Ovary (tissue), 9 donors: ENCODE results near the gene WDR17. TPM values are rescaled to one million over a fixed set of nuclear protein-coding genes. Genes with fewer than 3 reads are reported as not detected.

ENCODE experiments used
- DNase-seq, 5 donors: peaks; one replicate each; pipeline ENCODE4 v3.0.0-alpha.2; 2019 to 2020
- H3K27ac ChIP-seq, 2 donors: fragments of 200-600 bp; one replicate each; pipeline versions ENCODE4 v1.5.1 to v1.8.0; 2019 to 2022
- H3K27me3 ChIP-seq: fragments of 200-600 bp; one replicate; pipeline ENCODE4 v1.8.0; 2022
- H3K36me3 ChIP-seq: fragments of 200-600 bp; sonication (generic); one replicate; pipeline ENCODE4 v1.5.1; 2019
- H3K4me1 ChIP-seq: one replicate; pipeline ENCODE4 v1.8.1; 2013; ENCODE audit warnings: mild to moderate bottlenecking, moderate library complexity; ENCODE audit not compliant: insufficient read depth
- H3K4me3 ChIP-seq: fragments of 200-600 bp; sonication (generic); one replicate; pipeline ENCODE4 v1.5.1; 2017
- H3K9me3 ChIP-seq, 2 donors: fragments of 200-600 bp in 1 of 2; sonication (generic) in 1 of 2; one replicate each; pipeline versions ENCODE4 v1.5.1 to v1.8.1; 2013 to 2019; ENCODE audit warnings: mild to moderate bottlenecking in 1 of 2, moderate library complexity in 1 of 2
- CTCF ChIP-seq, 3 donors: fragments of 450-650 bp in 2 of 3; fragments of 200-600 bp in 1 of 3; IDR thresholded peaks; one replicate each; pipeline versions ENCODE4 v1.5.1 to v1.8.0; 2016 to 2022; ENCODE audit warnings: antibody characterized with exemption in 3 of 3, mild to moderate bottlenecking in 1 of 3
- EP300 ChIP-seq: sonication (generic); formaldehyde crosslinking; IDR thresholded peaks from one replicate; pipeline ENCODE4 v1.6.1; 2017; ENCODE audit warnings: antibody characterized with exemption
- POLR2A ChIP-seq: fragments of 450-650 bp; IDR thresholded peaks from one replicate; pipeline ENCODE4 v1.6.1; 2017; ENCODE audit warnings: antibody characterized with exemption, mild to moderate bottlenecking, moderate library complexity
- WGBS, 3 donors: extraction: QIAGEN DNeasy Blood & Tissue Kit in 1 of 3; methylation state at CpG; one replicate each; pipeline versions ENCODE4 v1.1.5 to v1.1.7; 2013 to 2017; 5-methylcytosine and 5-hydroxymethylcytosine counted together
- intact Hi-C, 4 donors: fragments of 100-400 bp; cut with DNase I; formaldehyde crosslinking; loops; one replicate each; pipeline versions ENCODE4 v1.11.0 to v1.15.1; 2022 to 2023
- polyA plus RNA-seq, 2 donors: library from polyadenylated mRNA; stranded (reverse); fragments of 200-250 nt in 1 of 2; fragments of 350-450 nt in 1 of 2; fragmentation: Illumina TruSeq in 1 of 2; extraction: RNeasy Lipid Tissue Mini Kit (QIAGEN cat#74804) in 1 of 2; gene quantifications; one replicate each; pipeline ENCODE4 v1.2.3, GENCODE V29; 2013 to 2014
- total RNA-seq, 7 donors: library from RNA; depleted of rRNA in 2 of 7; stranded (reverse); fragments of >200 nt in 2 of 7; fragmentation: NEBNext Ultra II Directional in 3 of 7; extraction: Animal tissue kit (Norgen Biotek cat#: 25700) in 3 of 7; gene quantifications; one replicate each; pipeline versions ENCODE4 v1.1.0 to v1.2.4, GENCODE V29; 2016 to 2023
- donor health status: DM: no; HTN: no; CAD: no; lungs with moderate emphysema.
- donor health status: DM: no; HTN: no; CAD: no.
- donor health status: Bipolar disorder and iron deficiency.
- donor health status: DM: yes; HTN: yes; CAD: no.
- donor health status: DM: no; HTN: no; CAD: no.
- donor health status: DM: yes; HTN: yes; CAD: no.

WDR17 gene
- total and polyA plus RNA-seq, 9 donors = 0.73 to 4.9 (median 2.1) TPM

- Histone ChIP-seq H3K27me3 (no peaks in the 10 kb centered on the region), H3K27ac (no peak overlapping the region), H3K36me3 (no peaks in the 10 kb centered on the region), H3K4me1 (no peaks in the 10 kb centered on the region), H3K4me3 (no peak overlapping the region), H3K9me3 (no peaks in the 10 kb centered on the region)
- no peak for DNase-seq
- TF ChIP-seq CTCF (IDR thresholded peaks at IDR 0.05) (no peak), EP300 (no peak), POLR2A (no peak)
- intact Hi-C loops = loop anchor here in 1 of 4 donors (10.0 kb wide), 1 partner anchor 300 kb away; no protein-coding TSS in a partner anchor
- 35 to 48% (median 45%) methylated on average over 4 of the region's 4 CpGs for WGBS, 3 donors
Measured at GRCh38 chr4:176044589-176044951, 21.1 kb upstream of the WDR17 start.

- intact Hi-C loops = loop anchor here in 1 of 4 donors (10.0 kb wide), 1 partner anchor 296 kb away; no protein-coding TSS in a partner anchor
- no peaks in the 10 kb centered on the region for H3K27me3 ChIP-seq
- no peaks in the 10 kb centered on the region for H3K9me3 ChIP-seq
- no peaks in the 10 kb centered on the region for H3K4me1 ChIP-seq
- TF ChIP-seq POLR2A = no peak
- TF ChIP-seq EP300 = no peak
- TF ChIP-seq CTCF (IDR thresholded peaks at IDR 0.05) = no peak
- H3K36me3 ChIP-seq = no peaks in the 10 kb centered on the region
- H3K27ac ChIP-seq = no peak overlapping the region
- H3K4me3 ChIP-seq = no peak overlapping the region
- 84 to 92% (median 87%) methylated on average over 4 of the region's 4 CpGs for WGBS, 3 donors
- DNase-seq = no peak
Measured at GRCh38 chr4:176048631-176049030, 17.0 kb upstream of the WDR17 start.

GRCh38 chr4:176052744-176053143, 12.9 kb upstream of the WDR17 start:
- 78 to 85% (median 78%) methylated on average over 6 of the region's 6 CpGs for WGBS, 3 donors
- no peak for TF ChIP-seq EP300
- no peak for TF ChIP-seq POLR2A
- no peak for TF ChIP-seq CTCF (IDR thresholded peaks at IDR 0.05)
- DNase-seq = no peak
- no peaks in the 10 kb centered on the region for H3K9me3 ChIP-seq
- H3K4me1 ChIP-seq = no peaks in the 10 kb centered on the region
- no peaks in the 10 kb centered on the region for H3K36me3 ChIP-seq
- intact Hi-C loops = no loop called here
- H3K4me3 ChIP-seq = no peak overlapping the region
- H3K27ac ChIP-seq = no peak overlapping the region
- no peaks in the 10 kb centered on the region for H3K27me3 ChIP-seq

- TF ChIP-seq CTCF (IDR thresholded peaks at IDR 0.05) (no peak), EP300 (no peak)
- WGBS, 3 donors = 56 to 83% (median 78%) methylated on average over 2 of the region's 2 CpGs
Measured at GRCh38 chr4:176053785-176054184, 11.9 kb upstream of the WDR17 start.

More at GRCh38 chr4:176053785-176054184, 11.9 kb upstream of the WDR17 start:
- Histone ChIP-seq H3K4me1 (no peaks in the 10 kb centered on the region), H3K27me3 (no peaks in the 10 kb centered on the region), H3K36me3 (no peaks in the 10 kb centered on the region), H3K4me3 (no peak overlapping the region), H3K9me3 (no peaks in the 10 kb centered on the region), H3K27ac (no peak overlapping the region)
- intact Hi-C loops = no loop called here
- DNase-seq = no peak
